OCI-M2 (cell line): ENCODE data around the gene OR2AT4.
A peak's percentile ranks its signal among the peaks of the same experiment; 100 is the strongest.
"Not testable (repeated sequence)": the region's sequence is repeated elsewhere in the genome, so short reads cannot be mapped to it uniquely, and the experiment has no call there.

Source experiments
- DNase-seq: peaks from one replicate; lab custom pipeline; 2025; ENCODE audit not compliant: unreplicated experiment; lab: John Stamatoyannopoulos, UW

The OR2AT4 gene

DNA sequence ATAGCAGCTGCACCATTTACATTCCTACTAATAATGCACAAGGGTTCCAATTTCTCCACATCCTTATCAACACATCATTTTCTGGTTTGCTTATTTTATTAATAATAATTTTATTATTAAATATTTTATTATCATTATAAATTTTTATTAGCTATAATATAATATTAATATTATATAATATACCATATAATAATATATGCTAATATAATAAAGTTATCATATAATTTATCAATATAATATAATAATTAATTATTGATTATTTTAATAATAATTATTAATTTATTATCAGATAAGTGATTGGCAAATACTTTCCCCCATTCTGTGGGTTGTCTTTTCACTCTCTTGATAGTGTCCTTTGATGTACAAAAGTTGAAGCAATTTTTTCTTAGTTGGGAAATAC is 27.7 kb downstream of the OR2AT4 start:
- no peak for DNase-seq

DNA sequence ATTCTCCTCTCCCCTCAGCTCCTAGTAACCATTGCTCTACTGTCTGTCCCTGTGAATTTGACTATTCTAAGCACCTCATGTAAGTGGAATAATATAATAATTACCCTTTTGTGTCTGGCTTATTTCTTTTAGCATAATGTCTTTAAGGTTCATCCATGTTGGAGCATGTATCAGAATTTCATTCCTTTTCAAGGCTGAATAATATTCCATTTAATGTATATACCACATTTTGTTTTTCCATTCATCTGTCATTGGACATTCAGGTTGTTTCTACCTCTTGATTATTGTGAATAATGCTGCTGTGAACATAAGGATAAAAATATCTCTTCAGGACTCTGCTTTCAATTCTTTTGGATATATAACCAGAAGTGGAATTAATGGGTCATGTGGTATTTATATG is 28.1 kb downstream of the OR2AT4 start:
- DNase-seq = no peak

DNA sequence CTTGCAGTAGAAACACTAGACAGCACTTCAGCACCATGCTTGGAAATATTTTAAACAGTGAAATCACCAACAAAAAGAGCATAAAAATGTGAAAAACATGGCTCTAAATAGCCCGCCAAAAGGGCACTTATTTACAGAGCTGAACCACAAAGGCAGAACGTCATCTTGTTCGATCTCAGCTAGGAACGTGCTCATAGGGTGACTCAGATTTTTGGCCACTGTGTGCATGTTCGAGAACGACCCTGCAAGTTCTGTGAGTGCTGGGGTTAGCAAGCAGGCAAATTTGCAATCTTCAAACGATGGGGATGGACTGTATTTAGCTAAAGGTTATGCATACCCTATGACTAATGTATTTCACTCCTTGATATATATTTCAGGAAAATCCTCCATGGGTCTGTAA is 30.6 kb downstream of the OR2AT4 start:
- no peak for DNase-seq

DNA sequence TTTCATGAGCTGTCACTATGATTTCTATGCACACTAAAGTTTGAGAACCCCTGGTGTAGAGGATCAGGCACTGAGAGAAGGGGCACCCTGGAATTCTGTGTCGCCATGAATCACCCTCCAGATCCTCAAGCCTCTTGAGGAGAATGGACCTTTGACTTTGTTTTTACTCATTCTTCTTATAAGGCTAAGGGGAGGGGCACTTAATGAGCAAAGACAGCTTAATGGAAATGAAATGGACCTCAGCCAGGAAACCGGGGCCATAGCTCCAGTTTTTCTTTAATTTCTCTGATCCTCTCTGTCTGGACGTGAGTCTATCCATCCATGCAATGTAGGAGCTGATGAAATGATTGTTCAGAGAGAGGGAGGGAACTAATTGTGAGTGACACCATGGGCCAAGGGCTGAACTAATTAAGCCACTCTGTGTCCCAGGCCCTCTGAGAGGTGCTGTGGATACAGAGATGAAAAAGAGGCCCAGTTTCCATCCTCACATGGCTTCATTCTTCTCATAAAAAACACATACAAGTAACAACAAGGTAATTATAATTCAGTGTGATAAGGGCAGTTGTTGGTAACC is 32.8 kb downstream of the OR2AT4 start:
- no peak for DNase-seq

GRCh38 chr11:75059299-75059698 is 37.4 kb downstream of the OR2AT4 start:
- DNase-seq = peak; percentile 7

GRCh38 chr11:75056814-75057213 is 39.9 kb downstream of the OR2AT4 start:
- no peak for DNase-seq

- no peak for DNase-seq
Observed at GRCh38 chr11:75055511-75055910, 41.2 kb downstream of the OR2AT4 start.

- no peak for DNase-seq
Observed at GRCh38 chr11:75052457-75052856, 44.2 kb downstream of the OR2AT4 start.

GRCh38 chr11:75051043-75051442 is 45.6 kb downstream of the OR2AT4 start:
- no peak for DNase-seq

GRCh38 chr11:75050516-75050915 is 46.2 kb downstream of the OR2AT4 start:
- DNase-seq = no peak

- DNase-seq = not testable (repeated sequence)
Observed at GRCh38 chr11:75049501-75050266, 47.0 kb downstream of the OR2AT4 start.

DNA sequence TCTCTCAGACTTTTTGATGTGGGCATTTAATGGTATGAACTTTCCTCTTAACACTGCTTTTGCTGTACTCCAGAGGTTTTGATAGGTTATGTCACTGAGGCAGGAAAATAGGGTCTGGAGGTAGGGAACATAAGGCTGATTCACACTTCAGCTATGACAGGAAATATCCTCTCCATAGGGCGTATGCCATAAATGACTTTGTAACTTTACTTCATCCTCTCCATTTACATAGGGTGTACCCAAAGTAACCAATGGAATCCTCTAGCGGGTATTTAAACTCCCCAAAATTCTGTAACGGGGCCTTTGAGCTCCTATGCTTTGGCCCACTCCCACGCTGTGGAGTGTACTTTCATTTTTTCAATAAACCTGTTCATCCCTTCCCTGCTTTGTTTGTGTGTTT is 49.5 kb downstream of the OR2AT4 start:
- no peak for DNase-seq

- DNase-seq = not testable (repeated sequence)
Observed at GRCh38 chr11:75046668-75047067, 50.0 kb downstream of the OR2AT4 start.

- not testable (repeated sequence) for DNase-seq
Observed at GRCh38 chr11:75044381-75045170, 52.1 kb downstream of the OR2AT4 start.

GRCh38 chr11:75041821-75042220 is 54.9 kb downstream of the OR2AT4 start:
- DNase-seq = not testable (repeated sequence)

GRCh38 chr11:75041263-75041662 is 55.4 kb downstream of the OR2AT4 start:
- no peak for DNase-seq

DNA sequence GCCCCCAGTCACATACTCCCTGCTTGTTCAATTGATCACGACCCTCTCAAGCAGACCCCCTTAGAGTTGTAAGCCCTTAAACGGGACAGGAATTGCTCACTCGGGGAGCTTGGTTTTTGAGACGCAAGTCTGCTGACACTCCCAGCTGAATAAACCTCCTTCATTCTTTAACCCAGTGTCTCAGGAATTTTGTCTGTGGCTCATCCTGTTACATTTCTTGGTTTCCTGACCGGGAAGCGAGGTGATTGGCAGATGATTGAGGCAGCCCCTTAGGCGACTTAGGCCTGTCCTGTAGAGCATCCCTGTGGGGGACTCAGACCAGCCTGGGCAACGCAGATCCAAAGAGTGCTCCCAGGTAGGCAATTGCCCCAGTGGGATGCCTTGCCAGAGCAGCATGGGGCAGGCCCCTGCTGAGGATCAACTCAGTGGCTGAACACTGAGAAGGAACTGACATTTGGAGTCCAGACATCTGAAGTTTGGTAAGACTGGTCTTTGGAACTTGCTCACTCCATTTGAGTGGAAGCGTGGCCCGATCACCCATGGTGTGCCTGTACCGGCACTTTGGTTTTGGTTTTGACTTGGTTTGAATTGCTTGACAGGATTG is 56.4 kb downstream of the OR2AT4 start:
- no peak for DNase-seq

- no peak for DNase-seq
Observed at GRCh38 chr11:75035911-75036565, 60.6 kb downstream of the OR2AT4 start.

DNA sequence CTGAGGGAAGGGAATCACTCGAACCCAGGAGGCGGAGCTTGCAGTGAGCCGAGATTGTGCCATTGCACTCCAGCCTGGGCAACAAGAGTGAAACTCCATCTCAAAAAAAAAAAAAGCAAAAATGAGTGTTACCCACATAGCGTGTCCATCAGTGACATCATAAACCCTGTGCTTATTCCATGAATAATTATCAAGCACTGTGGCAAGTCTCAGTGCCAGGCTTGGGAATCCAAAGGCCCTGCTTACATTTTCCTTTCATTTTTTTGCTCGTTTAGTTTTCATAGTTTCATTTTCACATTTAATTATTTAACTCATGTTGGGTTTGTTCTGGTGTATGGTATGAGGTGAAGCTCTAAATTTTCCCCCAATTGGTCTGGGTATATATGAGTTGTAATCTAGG is 61.4 kb downstream of the OR2AT4 start:
- DNase-seq = no peak

- DNase-seq = no peak
Observed at GRCh38 chr11:75033916-75034315, 62.8 kb downstream of the OR2AT4 start.

DNA sequence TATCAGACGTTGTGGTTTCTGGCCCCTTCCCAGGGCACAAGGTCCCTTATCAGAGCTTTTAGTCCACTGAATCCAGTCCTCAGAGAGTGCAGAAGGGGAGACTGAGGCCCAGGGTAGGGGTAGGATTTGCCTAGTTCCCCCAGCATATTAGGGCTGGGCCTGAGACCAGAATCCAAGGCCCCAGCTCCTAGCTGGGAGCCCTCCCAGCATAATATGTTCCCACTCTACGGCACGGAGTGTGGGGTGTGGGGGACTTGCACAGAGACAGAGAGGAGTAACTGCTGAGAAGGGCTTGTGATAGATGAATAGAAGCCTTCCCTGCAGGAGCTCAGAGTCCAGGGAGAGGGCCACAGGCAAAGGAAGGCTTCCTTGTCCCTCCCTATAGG is 64.1 kb downstream of the OR2AT4 start:
- DNase-seq = no peak
